ENCODE results near the gene ZNF469. TPM values are rescaled to one million over a fixed set of nuclear protein-coding genes. Genes with fewer than 3 reads are reported as not detected.

ZNF469 gene
- total RNA-seq, 6 experiments from 2014 or later: 0.22 to 1.3 (median 0.37) TPM

- ATAC-seq: no peak
- no peak overlapping the region for H3K27ac ChIP-seq
- no peak overlapping the region for H3K4me3 ChIP-seq
- WGBS (ENCODE audit: insufficient coverage, low coverage, low lambda C conversion rate, missing lambda C conversion rate): 92% methylated on average over 12 of the region's 22 CpGs
- no peaks in the 10 kb centered on the region for H3K36me3 ChIP-seq
- H3K4me1 ChIP-seq: no peaks in the 10 kb centered on the region
- H3K9me3 ChIP-seq: no peaks in the 10 kb centered on the region
- peak in 2 of 3 donors; percentile 16 to 45 for DNase-seq
- no peak for TF ChIP-seq CTCF (IDR thresholded peaks at IDR 0.05)
- no peak for TF ChIP-seq POLR2A (IDR thresholded peaks at IDR 0.05)
- intact Hi-C loops (cut with DNase I): no loop called here
- H3K27me3 ChIP-seq: no peaks in the 10 kb centered on the region
Measured at GRCh38 chr16:88353232-88353631, 29.5 kb upstream of the ZNF469 start.

- ATAC-seq: no peak
- intact Hi-C loops (cut with DNase I): no loop called here
Measured at GRCh38 chr16:88353691-88354090, 29.1 kb upstream of the ZNF469 start.

GRCh38 chr16:88354229-88355092, 28.3 kb upstream of the ZNF469 start:
- Histone ChIP-seq H3K9me3 (no peaks in the 10 kb centered on the region), H3K4me1 (no peaks in the 10 kb centered on the region), H3K4me3 (no peak overlapping the region), H3K36me3 (no peaks in the 10 kb centered on the region), H3K27ac (no peak overlapping the region), H3K27me3 (no peaks in the 10 kb centered on the region)
- 88% methylated on average over 13 of the region's 33 CpGs for WGBS (ENCODE audit: insufficient coverage, low coverage, low lambda C conversion rate, missing lambda C conversion rate)
- intact Hi-C loops (cut with DNase I): no loop called here
- DNase-seq (peak in 2 of 3 donors; percentile 10 to 35), ATAC-seq (no peak)
- TF ChIP-seq POLR2A (IDR thresholded peaks at IDR 0.05): no peak
- TF ChIP-seq CTCF (IDR thresholded peaks at IDR 0.05): no peak

More at GRCh38 chr16:88353691-88354090, 29.1 kb upstream of the ZNF469 start:
- no CpG with 5 or more reads among the region's 12 CpGs for WGBS (ENCODE audit: insufficient coverage, low coverage, low lambda C conversion rate, missing lambda C conversion rate)
- Histone ChIP-seq H3K27ac (no peak overlapping the region), H3K9me3 (no peaks in the 10 kb centered on the region), H3K27me3 (no peaks in the 10 kb centered on the region), H3K36me3 (no peaks in the 10 kb centered on the region), H3K4me3 (no peak overlapping the region), H3K4me1 (no peaks in the 10 kb centered on the region)
- peak in 2 of 3 donors; percentile 4 to 27 for DNase-seq
- TF ChIP-seq POLR2A (IDR thresholded peaks at IDR 0.05): no peak
- TF ChIP-seq CTCF (IDR thresholded peaks at IDR 0.05): no peak

- TF ChIP-seq CTCF (IDR thresholded peaks at IDR 0.05) (no peak), POLR2A (IDR thresholded peaks at IDR 0.05) (no peak)
- WGBS (ENCODE audit: insufficient coverage, low coverage, low lambda C conversion rate, missing lambda C conversion rate): no CpG with 5 or more reads among the region's 6 CpGs
- H3K4me1 ChIP-seq: no peaks in the 10 kb centered on the region
- no peak for ATAC-seq
- intact Hi-C loops (cut with DNase I): no loop called here
- no peak overlapping the region for H3K27ac ChIP-seq
- no peak for DNase-seq
- H3K27me3 ChIP-seq: no peaks in the 10 kb centered on the region
- no peaks in the 10 kb centered on the region for H3K9me3 ChIP-seq
- H3K36me3 ChIP-seq: no peaks in the 10 kb centered on the region
- no peak overlapping the region for H3K4me3 ChIP-seq
Measured at GRCh38 chr16:88355093-88355388, 27.7 kb upstream of the ZNF469 start.
